ENCODE results near the gene RIPK1. TPM values are rescaled to one million over a fixed set of nuclear protein-coding genes. Genes with fewer than 3 reads are reported as not detected.

Gene RIPK1
- total and polyA plus RNA-seq, 2 of the 8 experiments (the other 6 are each of a cell fraction or from before 2014, with no cell fraction given) = 5.9 to 22.9 TPM

DNA sequence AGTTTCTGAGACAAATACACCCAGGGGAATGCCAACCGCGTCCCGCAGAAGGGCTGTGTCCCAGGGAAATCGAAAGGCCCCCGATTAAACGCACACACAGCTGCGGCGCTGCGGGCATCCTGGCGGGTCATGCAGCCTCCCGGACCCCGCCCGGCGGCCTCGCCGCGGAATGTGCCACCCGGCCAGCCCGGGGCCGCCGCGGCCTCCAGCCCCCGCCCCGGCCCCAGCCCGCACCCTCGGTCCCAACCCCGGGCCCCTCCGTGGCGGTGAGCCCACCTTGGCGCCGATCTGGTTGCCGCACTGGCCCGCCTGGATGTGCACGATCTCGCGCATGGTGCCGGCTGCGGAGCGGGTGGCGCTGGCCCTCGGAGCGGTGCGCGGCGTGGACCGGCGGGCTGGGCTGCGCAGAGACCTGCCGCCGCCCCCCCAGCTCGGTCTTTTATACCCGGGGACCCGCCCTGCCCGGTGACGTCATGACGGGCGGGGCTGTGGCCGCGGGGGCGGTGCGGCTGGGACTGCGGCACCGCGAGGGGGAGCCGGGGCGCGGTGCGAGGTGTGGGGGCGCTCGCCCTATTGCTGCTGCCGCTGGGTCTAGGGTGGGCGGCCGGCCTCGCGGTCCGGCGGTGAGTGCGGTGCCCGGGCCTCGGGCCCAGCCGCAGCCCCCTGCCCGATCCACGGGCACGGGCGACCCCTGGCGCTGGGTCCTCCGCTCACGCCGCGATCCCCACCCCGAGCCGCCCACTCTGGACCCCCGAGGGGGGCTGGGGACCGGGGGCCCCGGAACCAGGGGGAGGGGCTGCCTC is 89.0 kb downstream of the RIPK1 start, which contains the start of gene TUBB2A:
Gene TUBB2A (minus strand): TSS at position 414 of the 803 bp plus-strand sequence. CDS start 81 bp downstream, at position 333.
- H2BK120ac ChIP-seq (replicated peaks; ENCODE audit: low read depth, low read length) = no peak within 1 kb of the TSS
- H2BK12ac ChIP-seq (ENCODE audit: low read depth, low read length) = no peak within 1 kb of the TSS; the same call in 1 of the 2 replicates
- H3K4me3 ChIP-seq (ENCODE audit: extremely low read depth in 1 of 4, insufficient read depth in 2 of 4, low read depth in 3 of 4, low read length in 4 of 4) = peak within 1 kb of the TSS; percentile 60 to 79 (median 74)
- FAIRE-seq (no peak), DNase-seq (ENCODE audit: low read depth in 1 of 2, low spot score in 2 of 2) (peak in 1 of 2 experiments; percentile 90)
- H2BK20ac ChIP-seq (ENCODE audit: low read length) = peak within 1 kb of the TSS; percentile 61; the same call in 1 of the 2 replicates
- H3K14ac ChIP-seq (ENCODE audit: insufficient read length) = no peak within 1 kb of the TSS
- peak within 1 kb of the TSS; percentile 79 for H3K4ac ChIP-seq (replicated peaks; ENCODE audit: insufficient read length, low read depth, low read length)
- no peaks in the 10 kb centered on the region for H3K9me3 ChIP-seq (ENCODE audit: insufficient read depth in 2 of 2, low read depth in 1 of 2, low read length in 1 of 2)
- no peak within 1 kb of the TSS for H2AK5ac ChIP-seq (ENCODE audit: low read depth, low read length)
- H3K23ac ChIP-seq (ENCODE audit: insufficient read length) = no peak within 1 kb of the TSS
- no peak within 1 kb of the TSS for H4K91ac ChIP-seq (replicated peaks; ENCODE audit: insufficient read length, low read length)
- peaks cover 0 to 8% of the 10 kb centered on the region in 2 experiments; a peak in 2 of 4 replicates for H3K79me2 ChIP-seq (ENCODE audit: control insufficient read depth in 1 of 2, insufficient read depth in 2 of 2, low read length in 2 of 2)
- H4K8ac ChIP-seq (ENCODE audit: extremely low read depth, insufficient read depth, low read length) = peak within 1 kb of the TSS; percentile 35
- peaks cover 2 to 5% of the 10 kb centered on the region in 2 experiments for H4K20me1 ChIP-seq (replicated peaks in 1 of 2; ENCODE audit: control insufficient read depth in 1 of 2, insufficient read depth in 2 of 2, low read length in 2 of 2)
- H3K4me2 ChIP-seq (ENCODE audit: insufficient read depth in 1 of 2, low read depth in 2 of 2, low read length in 2 of 2) = peak within 1 kb of the TSS; percentile 77 to 96
- peaks cover 0 to 20% (median 9%) of the 10 kb centered on the region in 4 experiments; a peak in 5 of 7 replicates for H3K4me1 ChIP-seq (replicated peaks in 1 of 4; ENCODE audit: control insufficient read depth in 3 of 4, insufficient read depth in 4 of 4, low read length in 3 of 4)
- no peak within 1 kb of the TSS for H2BK15ac ChIP-seq (ENCODE audit: low read length)
- 2% methylated on average over 42 of the region's 95 CpGs; no CpG with 5 or more reads in 1 of the 2 experiments for WGBS, 2 experiments (ENCODE audit: extremely low coverage in 1 of 2, insufficient coverage in 1 of 2, insufficient read length in 1 of 2, insufficient replicate concordance in 2 of 2, low coverage in 1 of 2, low lambda C conversion rate in 2 of 2, missing lambda C conversion rate in 1 of 2)
- CTCF ChIA-PET (ENCODE audit: partially characterized antibody) = interaction anchor here (0.6 to 2.2 kb wide), 13 partner anchors 10 to 1731 kb away, joined by 3 to 13 read pairs (median 4); no protein-coding TSS in a partner anchor
- H2AFZ ChIP-seq (ENCODE audit: low read length) = no peak within 1 kb of the TSS
- H3K9ac ChIP-seq (replicated peaks in 1 of 4; ENCODE audit: extremely low read depth in 1 of 4, low read depth in 3 of 4, low read length in 3 of 4) = peak within 1 kb of the TSS; percentile 20 to 78 (median 66)
- H3K23me2 ChIP-seq (ENCODE audit: low read depth, low read length) = peaks cover 11% of the 10 kb centered on the region
- H3K79me1 ChIP-seq (ENCODE audit: low read depth, low read length) = no peaks in the 10 kb centered on the region
- POLR2A ChIA-PET (ENCODE audit: partially characterized antibody) = interaction anchor here (0.6 to 4.3 kb wide), 25 partner anchors 8 to 431 kb away, joined by 3 to 24 read pairs (median 5); partner anchors contain the start of genes NQO2 and TUBB2B
- peak within 1 kb of the TSS; percentile 90 for H3K18ac ChIP-seq (ENCODE audit: extremely low read depth, low read length)
- peak within 1 kb of the TSS; percentile 82; the same call in 1 of the 2 replicates for H2BK5ac ChIP-seq (ENCODE audit: low read depth, low read length)
- no peaks in the 10 kb centered on the region for H3K27me3 ChIP-seq (replicated peaks in 1 of 4; ENCODE audit: control insufficient read depth in 3 of 4, extremely low read depth in 1 of 4, insufficient read depth in 3 of 4, low read length in 3 of 4)
- peak within 1 kb of the TSS; percentile 83 for H3K56ac ChIP-seq (replicated peaks; ENCODE audit: insufficient read length, low read depth, low read length)
- H4K5ac ChIP-seq (ENCODE audit: insufficient read length, low read depth, low read length) = peak within 1 kb of the TSS; percentile 10
- H3K36me3 ChIP-seq (ENCODE audit: control insufficient read depth in 2 of 4, insufficient read depth in 4 of 4, low read length in 3 of 4) = peaks cover 4 to 27% (median 12%) of the 10 kb centered on the region in 4 experiments; a peak in 6 of 8 replicates
- H3K27ac ChIP-seq (ENCODE audit: low read depth, low read length) = peak within 1 kb of the TSS; percentile 24; the same call in 1 of the 2 replicates
- TF ChIP-seq SIX5 (IDR thresholded peaks at IDR 0.05; ENCODE audit: low read depth, low read length) = no peak
- TF ChIP-seq CREB1 (IDR thresholded peaks at IDR 0.05) = peak; percentile 89
- peak; percentile 83 for TF ChIP-seq POLR2AphosphoS5 (IDR thresholded peaks at IDR 0.05; ENCODE audit: low read depth, low read length)
- peak; percentile 1 to 34; a peak in 1 of 4 replicates for TF ChIP-seq RAD21 (IDR thresholded peaks at IDR 0.05 in 1 of 2, conservative IDR thresholded peaks at IDR 0.05 in 1 of 2; ENCODE audit: low read depth in 2 of 2, low read length in 2 of 2)
- TF ChIP-seq RBBP5 (IDR thresholded peaks at IDR 0.05; ENCODE audit: borderline replicate concordance, low read depth, low read length) = peak; percentile 62; the same call in 1 of the 2 replicates
- TF ChIP-seq NANOG (IDR thresholded peaks at IDR 0.05; ENCODE audit: insufficient read depth, low read depth, low read length, poor library complexity, severe bottlenecking) = no peak
- peak; percentile 77 for TF ChIP-seq TAF7 (optimal IDR thresholded peaks at IDR 0.05; ENCODE audit: borderline replicate concordance, low read depth, low read length)
- peak; percentile 78 for TF ChIP-seq TAF1 (IDR thresholded peaks at IDR 0.05; ENCODE audit: low read depth, low read length)
- TF ChIP-seq KDM4A (IDR thresholded peaks at IDR 0.05; ENCODE audit: low read depth, low read length, severe bottlenecking) = peak; percentile 63
- no peak for TF ChIP-seq MAFK (IDR thresholded peaks at IDR 0.05; ENCODE audit: low read depth, low read length)
- TF ChIP-seq PHF8 (conservative IDR thresholded peaks at IDR 0.05; ENCODE audit: low read depth, low read length) = peak; percentile 79
